ENCODE data around the gene GRM5. TPM values are rescaled to one million over a fixed set of nuclear protein-coding genes. Genes with fewer than 3 reads are reported as not detected.

Gene GRM5
- total RNA-seq, 1 donor from 2014 or later, result 0.22 TPM

GRCh38 chr11:88709567-88709966 is 356.2 kb downstream of the GRM5 start:
- DNase-seq (ENCODE audit: low spot score), result no peak

- no peak for DNase-seq (ENCODE audit: low spot score)
These were observed 361.3 kb downstream of the GRM5 start for GRCh38 chr11:88704485-88704884.

- DNase-seq (ENCODE audit: low spot score), result no peak
These were observed 364.0 kb downstream of the GRM5 start for GRCh38 chr11:88701816-88702215.

GRCh38 chr11:88697139-88697538 is 368.6 kb downstream of the GRM5 start:
- no peak for DNase-seq (ENCODE audit: low spot score)

- DNase-seq (ENCODE audit: low spot score), result no peak
These were observed 369.9 kb downstream of the GRM5 start for GRCh38 chr11:88695689-88696414.

GRCh38 chr11:88692306-88693086 is 373.3 kb downstream of the GRM5 start:
- DNase-seq (ENCODE audit: low spot score), result no peak

- no peak for DNase-seq (ENCODE audit: low spot score)
These were observed 376.1 kb downstream of the GRM5 start for GRCh38 chr11:88689548-88690240.

- DNase-seq (ENCODE audit: low spot score), result no peak
These were observed 382.8 kb downstream of the GRM5 start for GRCh38 chr11:88683024-88683423.

- no peak for DNase-seq (ENCODE audit: low spot score)
These were observed 385.0 kb downstream of the GRM5 start for GRCh38 chr11:88680806-88681205.

- no peak for DNase-seq (ENCODE audit: low spot score)
These were observed 399.4 kb downstream of the GRM5 start for GRCh38 chr11:88666364-88666763.

GRCh38 chr11:88657076-88657738 is 408.6 kb downstream of the GRM5 start:
- DNase-seq (ENCODE audit: low spot score), result no peak

- DNase-seq (ENCODE audit: low spot score), result no peak
These were observed 409.5 kb downstream of the GRM5 start for GRCh38 chr11:88656283-88656682.

GRCh38 chr11:88655656-88656055 is 410.1 kb downstream of the GRM5 start:
- DNase-seq (ENCODE audit: low spot score), result no peak

GRCh38 chr11:88655196-88655595 is 410.6 kb downstream of the GRM5 start:
- DNase-seq (ENCODE audit: low spot score), result no peak

- DNase-seq (ENCODE audit: low spot score), result no peak
These were observed 414.2 kb downstream of the GRM5 start for GRCh38 chr11:88651556-88651955.

- no peak for DNase-seq (ENCODE audit: low spot score)
These were observed 421.1 kb downstream of the GRM5 start for GRCh38 chr11:88644724-88645123.

GRCh38 chr11:88632163-88632562 is 433.6 kb downstream of the GRM5 start:
- no peak for DNase-seq (ENCODE audit: low spot score)

GRCh38 chr11:88631497-88631896 is 434.3 kb downstream of the GRM5 start:
- DNase-seq (ENCODE audit: low spot score), result no peak

GRCh38 chr11:88629496-88629895 is 436.3 kb downstream of the GRM5 start:
- DNase-seq (ENCODE audit: low spot score), result no peak

GRCh38 chr11:88626216-88626615 is 439.6 kb downstream of the GRM5 start:
- DNase-seq (ENCODE audit: low spot score), result no peak

GRCh38 chr11:88623531-88623930 is 442.3 kb downstream of the GRM5 start:
- DNase-seq (ENCODE audit: low spot score), result no peak
